Measurements from ENCODE around the gene CLASP1. TPM values are rescaled to one million over a fixed set of nuclear protein-coding genes. Genes with fewer than 3 reads are reported as not detected.

Gene CLASP1
- total and polyA plus RNA-seq, 2 experiments from 2014 or later, result 16.6 to 56.3 TPM

GRCh38 chr2:121647396-121647795 is 1.9 kb downstream of the CLASP1 start (continued):
- TF ChIP-seq ZNF462 (CRISPR knock-in tag; IDR thresholded peaks at IDR 0.05), result no peak
- no peak for TF ChIP-seq POLR2AphosphoS5 (IDR thresholded peaks at IDR 0.05; ENCODE audit: low read depth)
- no peak for TF ChIP-seq CREB1 (CRISPR knock-in tag; IDR thresholded peaks at IDR 0.05; ENCODE audit: low read depth)
- TF ChIP-seq ZNF331 (CRISPR knock-in tag; IDR thresholded peaks at IDR 0.05; ENCODE audit: low read depth), result no peak
- no peak for TF ChIP-seq ETS1 (IDR thresholded peaks at IDR 0.05)
- no peak for TF ChIP-seq CTCF (conservative IDR thresholded peaks at IDR 0.05; ENCODE audit: low read depth in 2 of 2)

GRCh38 chr2:121644715-121645114 is 4.5 kb downstream of the CLASP1 start:
- Mint-ChIP-seq H3K9me3 (peaks cover 5% of the 10 kb centered on the region; the same call in 2 of the 3 replicates), H3K36me3 (ENCODE audit: low read depth) (peaks cover 16% of the 10 kb centered on the region), H3K27me3 (ENCODE audit: insufficient read depth, low read depth, poor library complexity) (peaks cover 5% of the 10 kb centered on the region), H3K27ac (no peak overlapping the region), H3K4me3 (no peak overlapping the region), H3K4me1 (peaks cover 10% of the 10 kb centered on the region)
- H3K9me2 ChIP-seq (ENCODE audit: insufficient read depth), result no peaks in the 10 kb centered on the region
- no peaks in the 10 kb centered on the region; the same call in 1 of the 2 replicates for H3K4me1 ChIP-seq (ENCODE audit: insufficient read depth)
- no peak overlapping the region for H3K4me2 ChIP-seq
- no peaks in the 10 kb centered on the region for H3K36me3 ChIP-seq (ENCODE audit: insufficient read depth)
- no peak overlapping the region for H2AFZ ChIP-seq
- peaks cover 33% of the 10 kb centered on the region for H4K20me1 ChIP-seq (replicated peaks; ENCODE audit: insufficient read depth)
- no peak overlapping the region for H3K4me3 ChIP-seq
- no peaks in the 10 kb centered on the region for H3K27me3 ChIP-seq (ENCODE audit: insufficient read depth)
- no peak for ATAC-seq
- H3F3A ChIP-seq (replicated peaks; ENCODE audit: low read depth), result no peaks in the 10 kb centered on the region
- H3K79me2 ChIP-seq (replicated peaks; ENCODE audit: insufficient read depth), result peaks cover 88% of the 10 kb centered on the region
- no peak overlapping the region for H3K27ac ChIP-seq (ENCODE audit: low read depth)
- no peak for DNase-seq (ENCODE audit: low spot score)
- no peak for TF ChIP-seq ZNF462 (CRISPR knock-in tag; IDR thresholded peaks at IDR 0.05)
